Ovary (tissue), 3 donors: ENCODE measurements around the gene CXorf58.

ENCODE experiments used
- EP300 ChIP-seq: sonication (generic); formaldehyde crosslinking; IDR thresholded peaks from one replicate; pipeline ENCODE4 v1.6.1; 2017; ENCODE audit warnings: antibody characterized with exemption
- TF ChIP-seq, protein P1 (sequence below), 3 donors: fragments of 450-650 bp in 2 of 3; fragments of 200-600 bp in 1 of 3; IDR thresholded peaks; one replicate each; pipeline versions ENCODE4 v1.5.1 to v1.8.0; 2016 to 2022; ENCODE audit warnings: antibody characterized with exemption in 3 of 3, mild to moderate bottlenecking in 1 of 3
- donor health status: DM: no; HTN: no; CAD: no.

DNA sequence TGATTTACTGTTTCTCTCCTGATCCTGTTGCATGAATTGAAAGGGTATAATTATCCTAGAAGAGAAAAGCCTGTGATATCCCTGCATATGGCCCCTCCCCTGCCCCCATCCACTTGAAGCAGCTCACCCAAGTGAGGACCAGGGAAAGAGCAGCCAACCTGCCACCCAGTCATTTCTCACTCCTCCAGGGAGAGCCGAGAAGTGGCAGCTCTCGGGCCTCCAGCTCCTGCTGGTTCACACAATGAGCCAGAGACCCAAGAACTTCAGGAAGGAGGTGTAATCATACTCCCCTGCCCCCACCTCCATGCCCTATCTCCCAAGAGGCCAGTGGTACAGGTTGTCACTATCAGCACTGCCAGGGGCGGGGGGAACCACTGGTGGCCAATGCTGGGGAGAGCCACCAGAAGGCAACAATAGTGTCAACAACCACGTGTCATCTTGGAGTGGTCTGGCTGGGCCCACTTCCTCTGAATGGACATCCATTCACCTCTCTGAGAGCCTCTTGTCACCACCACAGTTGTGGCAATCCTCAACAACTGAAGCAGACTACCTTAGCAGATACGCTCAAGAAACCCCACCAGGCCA is 43.0 kb upstream of the CXorf58 start:
- TF ChIP-seq, protein P1, sequence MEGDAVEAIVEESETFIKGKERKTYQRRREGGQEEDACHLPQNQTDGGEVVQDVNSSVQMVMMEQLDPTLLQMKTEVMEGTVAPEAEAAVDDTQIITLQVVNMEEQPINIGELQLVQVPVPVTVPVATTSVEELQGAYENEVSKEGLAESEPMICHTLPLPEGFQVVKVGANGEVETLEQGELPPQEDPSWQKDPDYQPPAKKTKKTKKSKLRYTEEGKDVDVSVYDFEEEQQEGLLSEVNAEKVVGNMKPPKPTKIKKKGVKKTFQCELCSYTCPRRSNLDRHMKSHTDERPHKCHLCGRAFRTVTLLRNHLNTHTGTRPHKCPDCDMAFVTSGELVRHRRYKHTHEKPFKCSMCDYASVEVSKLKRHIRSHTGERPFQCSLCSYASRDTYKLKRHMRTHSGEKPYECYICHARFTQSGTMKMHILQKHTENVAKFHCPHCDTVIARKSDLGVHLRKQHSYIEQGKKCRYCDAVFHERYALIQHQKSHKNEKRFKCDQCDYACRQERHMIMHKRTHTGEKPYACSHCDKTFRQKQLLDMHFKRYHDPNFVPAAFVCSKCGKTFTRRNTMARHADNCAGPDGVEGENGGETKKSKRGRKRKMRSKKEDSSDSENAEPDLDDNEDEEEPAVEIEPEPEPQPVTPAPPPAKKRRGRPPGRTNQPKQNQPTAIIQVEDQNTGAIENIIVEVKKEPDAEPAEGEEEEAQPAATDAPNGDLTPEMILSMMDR (IDR thresholded peaks at IDR 0.05) = no peak
- TF ChIP-seq EP300 = no peak
